ENCODE measurements around the gene COX6B1. TPM values are rescaled to one million over a fixed set of nuclear protein-coding genes. Genes with fewer than 3 reads are reported as not detected.

Gene COX6B1
- total and polyA plus RNA-seq, 2 of the 8 experiments (the other 6 are each of a cell fraction or from before 2014, with no cell fraction given) = 437 to 1,052 TPM

DNA sequence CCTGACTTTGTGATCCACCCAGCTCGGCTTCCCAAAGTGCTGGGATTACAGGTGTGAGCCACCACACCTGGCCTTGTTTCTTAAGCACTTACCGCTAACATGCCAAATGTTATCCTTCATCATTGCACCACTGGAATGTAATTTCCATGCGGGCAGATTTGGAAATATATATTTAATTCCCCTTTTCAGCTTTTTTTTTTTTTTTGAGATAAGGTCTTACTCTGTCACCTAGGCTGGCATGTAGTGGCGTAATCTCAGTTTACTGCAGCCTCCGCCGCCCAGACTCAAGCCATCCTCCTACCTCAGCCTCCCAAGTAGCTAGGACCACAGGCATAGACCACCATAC lies 13.8 kb downstream of the COX6B1 start:
- Histone ChIP-seq H2AFZ (ENCODE audit: low read length) (no peak overlapping the region), H3K4me3 (ENCODE audit: extremely low read depth in 1 of 4, insufficient read depth in 2 of 4, low read depth in 3 of 4, low read length in 4 of 4) (no peak overlapping the region), H3K14ac (ENCODE audit: insufficient read length) (no peak overlapping the region), H2BK120ac (replicated peaks; ENCODE audit: low read depth, low read length) (no peak overlapping the region), H2BK20ac (ENCODE audit: low read length) (no peak overlapping the region), H4K91ac (replicated peaks; ENCODE audit: insufficient read length, low read length) (no peak overlapping the region), H3K9ac (replicated peaks in 1 of 4; ENCODE audit: extremely low read depth in 1 of 4, low read depth in 3 of 4, low read length in 3 of 4) (no peak overlapping the region), H3K79me1 (ENCODE audit: low read depth, low read length) (no peaks in the 10 kb centered on the region; the same call in 1 of the 2 replicates), H3K9me3 (ENCODE audit: insufficient read depth in 2 of 2, low read depth in 1 of 2, low read length in 1 of 2) (no peaks in the 10 kb centered on the region), H3K79me2 (ENCODE audit: control insufficient read depth in 1 of 2, insufficient read depth in 2 of 2, low read length in 2 of 2) (no peaks in the 10 kb centered on the region), H2AK5ac (ENCODE audit: low read depth, low read length) (no peak overlapping the region), H2BK5ac (ENCODE audit: low read depth, low read length) (no peak overlapping the region), H2BK15ac (ENCODE audit: low read length) (no peak overlapping the region), H3K36me3 (ENCODE audit: control insufficient read depth in 2 of 4, insufficient read depth in 4 of 4, low read length in 3 of 4) (peaks cover 0 to 19% (median 13%) of the 10 kb centered on the region in 4 experiments; a peak in 5 of 8 replicates), H3K18ac (ENCODE audit: extremely low read depth, low read length) (no peak overlapping the region), H3K23ac (ENCODE audit: insufficient read length) (no peak overlapping the region), H3K4me1 (replicated peaks in 1 of 4; ENCODE audit: control insufficient read depth in 3 of 4, insufficient read depth in 4 of 4, low read length in 3 of 4) (no peaks in the 10 kb centered on the region), H3K4me2 (ENCODE audit: insufficient read depth in 1 of 2, low read depth in 2 of 2, low read length in 2 of 2) (no peak overlapping the region), H4K8ac (ENCODE audit: extremely low read depth, insufficient read depth, low read length) (no peak overlapping the region), H4K5ac (ENCODE audit: insufficient read length, low read depth, low read length) (no peak overlapping the region), H4K20me1 (replicated peaks in 1 of 2; ENCODE audit: control insufficient read depth in 1 of 2, insufficient read depth in 2 of 2, low read length in 2 of 2) (peaks cover 0 to 6% of the 10 kb centered on the region in 2 experiments), H3K4ac (replicated peaks; ENCODE audit: insufficient read length, low read depth, low read length) (no peak overlapping the region), H3K23me2 (ENCODE audit: low read depth, low read length) (no peaks in the 10 kb centered on the region), H2BK12ac (ENCODE audit: low read depth, low read length) (no peak overlapping the region), H3K27me3 (replicated peaks in 1 of 4; ENCODE audit: control insufficient read depth in 3 of 4, extremely low read depth in 1 of 4, insufficient read depth in 3 of 4, low read length in 3 of 4) (no peaks in the 10 kb centered on the region), H3K56ac (replicated peaks; ENCODE audit: insufficient read length, low read depth, low read length) (no peak overlapping the region), H3K27ac (ENCODE audit: low read depth, low read length) (no peak overlapping the region)
- DNase-seq (ENCODE audit: low read depth in 1 of 2, low spot score in 2 of 2) = no peak
- no peak for FAIRE-seq
- TF ChIP-seq JUN (IDR thresholded peaks at IDR 0.05; ENCODE audit: low read depth, low read length) (no peak), SIX5 (IDR thresholded peaks at IDR 0.05; ENCODE audit: low read depth, low read length) (no peak), EZH2 (IDR thresholded peaks at IDR 0.05; ENCODE audit: low read depth, low read length, severe bottlenecking) (no peak), CHD1 (IDR thresholded peaks at IDR 0.05; ENCODE audit: low read depth, low read length) (no peak), BACH1 (IDR thresholded peaks at IDR 0.05; ENCODE audit: low read length) (no peak), YY1 (IDR thresholded peaks at IDR 0.05; ENCODE audit: low read depth, low read length) (no peak), TCF12 (IDR thresholded peaks at IDR 0.05; ENCODE audit: low read depth, low read length) (no peak), CHD2 (IDR thresholded peaks at IDR 0.05; ENCODE audit: low read length) (no peak), SIRT6 (IDR thresholded peaks at IDR 0.05; ENCODE audit: low read length) (no peak), BCL11A (IDR thresholded peaks at IDR 0.05; ENCODE audit: low read depth in 2 of 2, low read length in 2 of 2) (no peak), JUND (IDR thresholded peaks at IDR 0.05; ENCODE audit: low read length) (no peak), ZNF274 (IDR thresholded peaks at IDR 0.05; ENCODE audit: borderline replicate concordance, extremely low read depth, low read length) (no peak), NRF1 (IDR thresholded peaks at IDR 0.05; ENCODE audit: low read depth, low read length) (no peak), TEAD4 (IDR thresholded peaks at IDR 0.05; ENCODE audit: low read depth, low read length) (no peak)
- ChIA-PET POLR2A (ENCODE audit: partially characterized antibody) (interaction anchor here (0.7 to 2.0 kb wide), 3 partner anchors 14 to 31 kb away, joined by 3 to 11 read pairs (median 3); partner anchors contain the start of gene COX6B1), CTCF (ENCODE audit: partially characterized antibody) (interaction anchor here (0.7 to 1.8 kb wide), 5 partner anchors 12 to 169 kb away, joined by 3 to 7 read pairs (median 4); no protein-coding TSS in a partner anchor)
- 89% methylated on average over 6 of the region's 6 CpGs; no CpG with 5 or more reads in 1 of the 2 experiments for whole genome bisulfite sequencing, 2 experiments (ENCODE audit: extremely low coverage in 1 of 2, insufficient coverage in 1 of 2, insufficient read length in 1 of 2, insufficient replicate concordance in 2 of 2, low coverage in 1 of 2, low lambda C conversion rate in 2 of 2, missing lambda C conversion rate in 1 of 2)
